Left forelimb (tissue), 1 donor: Measurements from ENCODE around the gene RRP9.
"Not testable (repeated sequence)": the region's sequence is repeated elsewhere in the genome, so short reads cannot be mapped to it uniquely, and the experiment has no call there.

Source experiments
- DNase-seq: peaks from one replicate; pipeline ENCODE4 v3.0.0-alpha.2; 2018; ENCODE audit warnings: low spot score

Gene RRP9

DNA sequence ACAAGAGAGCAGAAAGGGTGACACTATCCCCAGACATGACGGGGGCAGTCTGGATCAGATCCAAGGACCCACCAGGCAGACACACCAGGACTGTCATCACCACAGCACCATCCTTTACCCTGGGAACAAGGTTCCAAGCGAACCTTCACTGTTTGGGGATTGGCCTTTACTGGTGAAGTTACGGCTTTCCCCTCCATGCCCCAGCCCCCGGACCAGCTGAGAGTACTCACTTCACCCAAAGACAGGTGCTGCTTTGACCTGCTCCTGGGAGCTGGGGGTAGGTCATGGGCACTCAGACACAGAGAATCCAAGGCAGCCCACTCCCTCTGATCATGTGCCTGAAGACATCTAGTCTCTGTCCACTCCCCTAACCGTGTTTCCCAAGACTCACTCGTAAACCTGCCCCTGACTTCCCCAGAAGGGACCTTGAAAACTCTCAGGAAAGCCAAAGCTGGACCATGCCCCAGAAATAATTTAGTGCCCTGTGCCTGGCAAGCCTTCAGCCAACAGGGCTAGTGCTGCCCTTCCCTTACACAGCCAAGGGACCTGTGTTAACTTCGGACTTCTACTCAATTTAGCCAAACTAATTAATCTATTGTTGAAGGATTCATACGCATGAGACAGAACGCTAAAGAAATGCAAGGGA lies 2.8 kb downstream of the RRP9 start:
- no peak for DNase-seq

DNA sequence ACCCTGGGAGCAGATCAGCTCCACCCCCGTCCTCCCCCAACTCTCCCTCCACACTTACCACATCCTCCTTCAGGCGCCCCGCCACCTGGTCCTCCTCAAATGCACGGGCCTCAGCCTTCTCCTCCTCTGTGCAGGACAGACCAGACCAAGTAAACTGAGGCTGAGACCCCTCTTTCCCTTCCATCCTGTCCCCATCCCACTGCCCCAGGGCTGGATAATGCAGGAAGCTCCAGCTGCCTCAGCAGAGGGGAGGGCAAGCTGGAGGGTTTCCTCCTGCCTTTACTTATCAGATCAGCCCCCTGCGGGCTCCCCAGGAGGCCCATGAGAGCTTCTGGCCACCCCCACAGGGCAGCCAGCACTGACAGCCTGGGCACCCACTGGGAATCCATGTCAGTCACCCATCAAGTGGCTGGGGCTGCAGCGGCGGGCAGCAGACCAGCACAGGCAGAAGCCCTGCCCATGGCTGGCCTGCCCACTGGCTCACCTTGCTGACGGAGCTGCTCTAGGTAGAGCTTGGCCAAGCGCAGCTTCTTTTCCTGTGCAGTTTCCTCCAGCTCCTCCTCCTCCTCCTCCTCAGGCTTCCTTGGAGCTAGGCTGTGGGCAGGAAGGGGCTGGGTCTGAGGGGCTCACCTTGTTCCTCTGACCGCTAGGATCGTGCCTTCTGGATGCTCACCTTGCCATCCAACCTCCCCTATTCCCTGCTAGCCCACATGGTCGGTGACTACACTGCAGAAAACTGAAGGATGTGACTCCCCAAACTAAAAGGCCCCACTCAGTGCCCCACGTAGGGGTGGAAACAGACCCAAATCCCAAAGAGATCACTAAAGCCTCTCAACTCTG lies 3.9 kb downstream of the RRP9 start:
- DNase-seq: no peak

DNA sequence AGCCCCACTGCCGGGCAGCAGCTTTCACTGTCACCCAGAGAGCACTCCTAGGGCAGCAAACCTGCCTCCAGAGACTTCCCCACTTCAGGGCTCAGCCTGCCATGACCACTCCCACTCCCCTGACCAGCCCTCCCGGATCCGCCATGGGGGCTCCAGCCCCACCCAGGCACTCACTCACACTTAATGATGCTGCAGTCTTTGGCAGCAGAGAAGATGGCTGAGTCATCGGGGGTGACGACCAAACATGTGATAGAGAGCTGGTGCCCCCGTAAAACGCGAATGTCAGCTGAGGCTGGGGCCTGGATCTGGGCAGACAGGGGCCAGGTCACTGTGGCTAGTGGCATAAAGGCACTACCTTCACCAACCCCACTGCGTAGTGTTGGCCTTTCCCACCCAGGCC lies 4.7 kb downstream of the RRP9 start:
- DNase-seq: no peak

DNA sequence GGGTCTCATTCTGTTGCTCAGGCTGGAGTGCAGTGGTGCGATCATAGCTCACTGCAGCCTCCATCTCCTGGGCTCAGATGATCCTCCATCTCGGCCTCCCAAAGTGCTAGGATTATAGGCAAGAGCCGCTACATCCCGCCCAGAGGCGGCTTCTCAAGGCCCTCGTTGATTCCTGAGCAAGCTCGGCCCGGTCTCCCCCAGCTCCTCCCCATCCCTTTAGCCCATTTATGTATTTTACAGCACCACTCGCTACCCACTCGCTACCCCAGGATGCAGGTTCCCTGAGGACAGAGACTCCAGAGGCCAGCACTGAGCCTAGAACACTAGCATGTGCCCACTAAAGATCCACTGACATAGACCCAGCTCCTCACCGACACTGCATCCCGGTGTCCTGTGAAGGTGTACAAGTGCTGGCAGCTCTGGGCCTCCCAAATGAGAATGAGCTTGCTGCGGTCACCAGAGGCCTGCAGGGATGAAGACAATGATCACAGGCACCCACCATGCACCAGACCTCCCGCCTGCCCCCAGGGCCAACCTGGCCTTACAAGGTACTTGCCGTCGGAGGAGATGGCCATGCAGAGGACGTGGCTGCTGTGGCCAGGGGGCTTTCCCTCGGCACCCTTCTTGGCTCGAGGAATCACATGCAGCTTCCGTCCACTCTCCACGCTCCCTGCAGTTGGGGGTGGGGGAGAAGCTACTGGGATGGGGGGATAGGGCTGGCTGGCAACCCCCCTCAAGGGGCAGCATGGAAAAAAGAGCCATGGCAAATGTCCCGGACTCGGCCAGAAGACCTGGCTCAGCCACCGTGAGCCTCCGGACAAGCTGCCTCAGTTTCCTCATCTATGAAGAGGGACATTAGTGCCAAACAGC lies 5.6 kb downstream of the RRP9 start:
- no peak for DNase-seq

DNA sequence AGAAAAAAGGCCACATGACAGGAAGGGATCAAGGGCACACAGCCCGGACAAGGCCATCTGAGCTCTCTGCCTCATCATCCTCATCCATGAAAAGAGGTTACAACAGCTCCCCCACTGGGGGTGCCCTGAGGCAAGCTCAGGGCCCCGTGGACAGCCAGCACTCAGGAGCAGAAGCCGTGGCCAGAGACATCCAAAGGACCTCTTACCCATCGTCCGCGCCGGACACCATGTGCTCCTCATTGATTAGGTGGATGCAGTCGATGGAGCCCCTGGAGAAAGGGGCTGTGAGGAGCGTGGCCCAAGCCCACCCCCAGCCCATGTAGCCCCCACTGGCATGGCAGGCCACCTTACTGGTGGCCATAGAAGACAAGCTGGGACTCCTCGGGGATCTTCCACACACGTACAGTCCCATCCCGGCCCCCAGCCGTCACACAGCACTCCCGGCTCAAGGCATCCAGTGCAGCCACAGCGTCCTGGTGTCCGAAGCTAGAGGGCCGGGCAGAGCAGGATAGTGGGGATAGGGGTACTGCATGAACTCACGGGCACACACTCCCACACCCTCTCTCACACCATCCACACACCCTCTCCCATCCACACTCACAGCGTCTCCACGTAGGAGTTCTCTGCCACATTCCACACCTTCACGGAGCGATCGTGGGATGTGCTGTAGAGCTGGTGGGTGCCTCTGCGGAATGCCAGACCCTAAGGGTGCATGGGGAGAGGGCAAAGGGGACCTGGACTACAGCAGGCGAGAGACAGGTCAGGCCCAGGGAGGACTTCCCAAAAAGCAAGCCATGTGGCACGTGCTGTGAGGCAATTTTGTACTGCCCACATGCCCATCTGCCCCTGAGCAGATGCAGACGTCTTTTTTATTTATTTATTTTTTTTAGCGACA lies 6.5 kb downstream of the RRP9 start:
- no peak for DNase-seq

DNA sequence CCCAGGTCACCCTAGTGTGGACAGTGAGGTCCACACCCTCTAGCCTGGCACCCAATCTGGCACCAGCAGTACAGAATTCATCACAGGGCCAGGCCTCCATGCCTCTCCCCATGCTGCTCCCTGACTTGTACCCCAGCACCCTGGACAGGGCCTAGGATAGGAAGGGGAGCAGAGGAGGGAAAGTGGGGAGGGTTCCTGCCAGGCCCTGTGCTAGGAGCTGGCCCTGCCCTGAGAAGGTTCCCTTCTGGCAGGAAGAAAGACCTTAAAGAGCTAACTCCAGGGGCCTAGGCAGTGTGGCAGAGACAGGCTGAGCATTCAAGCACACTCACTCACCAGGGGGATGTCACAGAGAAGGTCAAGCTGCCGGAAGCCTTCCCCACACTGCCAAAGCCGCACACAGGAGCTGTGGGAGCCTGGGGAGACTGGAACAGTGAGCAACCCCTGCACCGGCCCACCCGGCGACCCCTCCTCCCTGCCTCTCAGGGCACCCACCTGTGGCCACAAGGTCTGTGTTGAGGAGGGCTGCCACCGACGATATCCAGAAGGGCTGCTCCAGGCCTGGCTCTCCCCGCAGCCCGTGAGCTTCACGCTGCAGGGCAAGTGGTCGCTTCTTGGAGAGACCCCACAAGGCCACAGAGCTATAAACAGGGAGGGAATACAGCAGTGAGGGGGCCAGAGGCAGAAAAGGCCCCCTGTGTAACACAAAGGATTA lies 7.4 kb downstream of the RRP9 start:
- DNase-seq: no peak

DNA sequence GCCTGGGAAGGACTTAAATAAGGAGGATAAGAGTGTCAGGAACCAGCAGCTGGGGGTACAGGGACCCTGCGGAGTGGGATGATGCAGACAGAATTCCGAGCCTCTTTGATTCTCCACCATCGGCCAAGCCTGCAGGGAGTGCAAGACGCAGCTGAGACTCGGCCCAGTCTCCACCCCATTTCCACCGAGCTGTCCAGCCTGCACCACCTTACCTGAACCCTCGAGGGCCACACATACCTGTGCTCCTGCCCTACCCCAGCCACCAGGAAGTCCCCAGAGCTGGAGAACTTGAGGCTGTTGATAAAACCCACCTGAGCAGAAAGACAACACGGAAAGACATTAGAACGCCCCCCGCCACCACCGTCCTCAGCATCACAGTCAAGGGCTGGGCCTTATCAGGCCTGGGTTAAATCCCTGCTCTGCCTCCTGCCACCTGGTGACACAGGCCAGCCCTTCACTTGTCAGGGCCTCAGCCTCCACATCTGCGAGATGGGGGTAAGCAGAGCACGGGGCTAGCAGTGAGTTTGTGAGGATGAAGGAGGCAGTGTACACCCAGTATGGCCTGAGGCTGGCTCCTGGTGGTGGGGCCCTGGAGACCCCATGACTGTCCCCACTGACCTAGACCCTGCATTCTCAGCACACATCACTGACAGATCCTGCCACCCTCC lies 8.1 kb downstream of the RRP9 start:
- DNase-seq: no peak

DNA sequence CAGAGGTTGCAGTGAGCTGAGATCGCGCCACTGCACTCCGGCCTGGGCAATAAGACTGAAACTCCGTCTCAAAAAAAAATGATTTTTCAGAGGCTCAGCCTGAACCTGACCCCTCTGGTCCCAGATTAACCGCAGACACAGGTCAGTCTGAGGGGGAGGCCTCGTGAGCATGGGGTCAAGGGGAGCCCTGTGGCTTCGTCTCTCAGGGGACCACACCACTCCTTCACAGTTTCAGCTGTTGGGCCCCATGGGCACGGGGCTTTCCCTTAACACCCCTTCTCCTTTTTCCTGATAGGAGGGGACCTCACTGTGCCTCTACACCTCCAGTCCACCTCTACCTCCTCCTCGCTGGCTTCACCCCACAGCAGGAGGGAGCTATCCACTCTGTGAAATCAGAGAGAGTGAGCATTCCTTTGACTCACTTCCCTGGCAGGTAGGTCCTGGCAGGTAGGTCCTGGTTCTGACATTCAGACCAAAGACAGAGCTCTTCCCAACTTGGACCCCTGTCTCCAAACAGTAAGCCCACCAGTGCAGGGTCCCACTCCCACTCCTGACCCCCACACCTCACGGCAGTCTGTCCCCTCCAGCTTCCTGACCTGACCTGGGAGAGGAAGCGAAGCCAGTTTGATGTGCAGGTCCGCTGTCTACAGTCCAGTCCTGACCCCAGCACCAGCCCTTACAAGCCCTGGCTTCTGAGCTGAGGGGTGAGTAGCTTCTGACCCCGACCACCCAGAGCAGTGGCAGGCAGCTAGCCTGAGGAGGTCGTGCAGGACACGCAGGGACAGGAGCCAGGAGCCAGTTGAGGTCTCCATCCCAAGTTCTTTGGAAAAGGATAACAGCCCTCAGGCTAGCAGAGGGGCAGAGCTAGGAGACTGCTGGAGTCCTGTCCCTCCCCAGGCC lies 9.0 kb downstream of the RRP9 start:
- no peak for DNase-seq

DNA sequence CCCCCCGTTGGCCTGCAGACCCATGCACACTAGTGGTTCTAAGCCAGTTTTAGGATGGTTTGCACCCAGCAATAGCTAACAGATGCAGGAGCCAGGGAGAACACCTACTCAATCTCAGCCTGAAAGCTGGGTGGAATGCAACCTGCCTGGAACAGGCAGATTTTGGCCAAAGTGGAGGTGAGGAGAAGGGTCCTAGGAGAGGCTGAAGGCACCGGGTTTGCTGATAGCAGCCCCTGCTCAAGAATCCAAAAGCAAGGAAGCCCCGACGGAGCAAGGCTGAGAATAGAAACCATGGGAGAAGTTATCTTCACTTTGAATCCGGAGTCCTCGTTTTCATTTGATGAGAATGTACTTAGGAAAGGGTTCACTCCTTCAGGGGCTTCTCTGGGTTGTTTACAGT lies 9.9 kb downstream of the RRP9 start:
- DNase-seq: no peak

DNA sequence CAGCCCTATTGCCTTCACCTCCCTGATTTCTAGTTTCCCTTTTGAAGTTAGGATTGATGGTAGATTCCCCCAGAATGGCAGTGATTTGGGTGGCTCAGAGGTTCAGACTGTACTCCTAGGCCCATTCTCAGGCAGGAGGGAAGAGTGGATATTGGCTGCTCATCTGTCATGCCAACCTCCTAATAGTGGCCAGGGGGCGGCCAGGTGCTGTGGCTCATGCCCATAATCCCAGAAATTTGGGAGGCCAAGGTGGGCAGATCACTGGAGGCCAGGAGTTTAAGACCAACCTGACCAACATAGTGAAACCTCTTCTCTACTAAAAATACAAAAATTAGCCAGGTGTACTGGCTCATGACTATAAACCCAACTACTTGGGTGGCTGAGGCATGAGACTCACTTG lies 11.3 kb downstream of the RRP9 start:
- DNase-seq: no peak

DNA sequence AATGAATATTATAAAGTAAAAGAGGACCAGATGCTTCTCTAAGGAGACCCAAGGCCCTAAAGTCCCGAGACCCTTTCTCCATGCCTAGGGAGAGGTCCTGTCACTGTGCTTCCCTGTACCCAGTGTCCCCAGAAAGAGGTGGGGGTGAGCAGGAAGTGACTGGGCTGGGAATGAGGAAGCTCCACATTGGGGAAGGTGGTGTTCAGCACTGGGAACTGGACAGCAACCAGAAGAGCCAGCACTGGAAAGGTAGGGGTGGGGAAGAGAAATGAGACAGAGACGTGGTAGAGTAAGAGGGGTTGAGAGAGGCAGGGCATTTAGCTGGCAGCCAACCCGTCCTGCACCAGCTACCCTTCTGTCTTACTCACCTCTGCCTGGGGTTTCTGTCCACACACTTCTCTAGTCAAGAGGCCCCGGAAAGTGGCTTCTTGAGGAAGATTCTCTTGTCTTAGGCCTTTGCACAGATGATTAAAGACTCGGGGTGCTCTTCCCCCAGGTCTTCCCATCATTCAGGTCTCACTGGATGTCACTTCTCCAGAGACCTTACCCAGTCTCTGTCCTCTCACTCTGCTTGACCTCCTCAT lies 12.2 kb downstream of the RRP9 start:
- no peak for DNase-seq

DNA sequence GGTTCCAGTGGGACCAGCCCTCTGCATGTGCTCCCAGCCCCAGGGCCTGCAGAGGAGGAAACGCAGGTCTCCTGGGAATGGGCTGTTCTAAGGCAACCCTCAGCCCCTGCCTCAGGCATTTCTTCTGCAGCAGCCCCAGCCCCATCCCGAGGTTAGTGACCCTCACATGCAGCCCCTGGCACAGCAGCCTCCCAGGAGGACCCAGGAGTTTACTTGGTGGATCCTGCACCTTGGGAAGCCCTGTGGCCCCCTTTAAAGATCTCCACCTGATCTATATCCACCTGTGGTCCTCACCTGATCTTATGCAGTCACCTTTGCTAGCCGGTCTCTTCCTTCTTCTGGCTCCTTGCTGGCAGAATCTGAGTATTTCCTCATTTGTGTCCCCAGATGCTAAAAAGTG lies 12.7 kb downstream of the RRP9 start:
- not testable (repeated sequence) for DNase-seq

DNA sequence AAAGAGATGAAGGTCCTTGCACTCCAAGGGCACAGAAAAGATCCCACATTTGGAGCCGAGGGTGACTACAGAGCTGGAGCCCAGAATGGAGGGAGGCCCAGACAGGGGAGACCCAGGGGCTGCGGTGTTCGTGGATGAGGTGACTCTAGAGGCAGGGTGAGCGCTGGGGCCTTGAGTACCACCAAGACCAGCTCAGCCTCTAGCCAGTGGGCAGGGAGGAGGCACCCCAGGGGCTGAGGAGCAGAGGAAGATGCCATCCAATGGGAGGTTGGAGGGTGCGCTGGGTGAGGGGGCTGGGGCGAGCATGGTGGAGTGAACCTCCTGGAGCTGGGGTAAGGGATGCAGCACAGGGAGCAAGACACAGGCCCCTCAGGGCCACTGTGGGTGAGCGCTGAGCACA lies 13.3 kb downstream of the RRP9 start:
- DNase-seq: no peak

DNA sequence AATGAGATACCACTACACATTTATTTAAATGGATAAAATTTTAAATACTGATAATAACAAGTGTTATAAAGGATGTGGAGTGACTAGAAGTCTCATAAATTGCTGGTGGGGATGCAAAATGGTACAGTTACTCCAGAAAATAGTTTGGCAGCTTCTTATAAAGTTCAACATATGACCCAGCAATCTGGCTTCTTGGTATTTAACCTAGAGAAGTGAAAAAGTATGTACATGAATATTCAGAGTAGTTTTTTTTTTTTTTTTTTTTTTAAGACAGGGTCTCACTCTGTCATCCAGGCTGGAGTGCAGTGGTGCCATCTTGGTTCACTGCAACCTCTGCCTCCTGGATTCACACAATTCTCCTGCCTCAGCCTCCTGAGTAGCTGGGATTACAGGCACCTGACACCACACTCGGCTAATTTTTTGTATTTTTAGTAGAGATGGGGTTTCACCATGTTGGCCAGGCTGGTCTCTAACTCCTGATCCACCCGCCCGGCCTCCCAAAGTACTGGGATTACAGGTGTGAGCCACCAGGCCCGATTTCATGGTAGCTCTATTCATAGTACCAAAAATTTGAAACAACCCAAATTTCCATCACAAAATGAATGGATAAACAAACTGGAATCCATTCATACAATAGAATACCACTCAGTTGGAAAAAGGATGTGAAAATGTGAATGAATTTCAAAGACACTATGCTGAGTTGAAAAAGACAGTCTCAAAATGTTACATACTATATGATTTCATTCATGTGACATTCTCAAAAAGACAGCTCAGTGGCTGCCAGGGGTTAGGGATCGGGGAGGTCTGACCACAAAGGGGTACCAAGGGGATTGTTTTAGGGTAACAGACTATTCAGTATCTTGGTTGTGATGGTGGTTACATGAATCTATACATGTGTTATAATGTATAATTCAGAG lies 14.4 kb downstream of the RRP9 start:
- no peak for DNase-seq

DNA sequence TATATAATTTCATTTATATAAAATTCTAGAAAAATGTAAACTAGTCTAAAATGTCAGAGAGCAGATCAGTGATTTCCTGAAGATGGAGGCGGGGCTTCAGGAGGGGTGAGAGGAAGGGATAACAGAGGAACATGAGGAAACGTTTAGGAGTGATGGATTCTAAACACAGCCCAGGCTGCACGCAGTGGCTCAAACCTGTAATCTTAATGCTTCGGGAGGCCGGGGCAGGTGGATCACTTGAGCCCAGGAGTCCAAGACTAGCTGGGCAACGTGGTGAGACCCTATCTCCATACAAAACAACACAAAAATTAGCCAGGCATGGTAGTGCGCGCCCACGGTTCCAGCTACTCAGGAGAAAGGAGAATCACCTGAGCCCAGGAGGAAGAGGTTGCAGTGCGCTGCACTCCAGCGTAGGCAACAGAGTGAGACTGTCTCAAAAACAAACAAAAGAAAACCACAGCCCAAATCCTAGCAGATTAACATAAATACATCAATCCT lies 20.6 kb downstream of the RRP9 start:
- no peak for DNase-seq

DNA sequence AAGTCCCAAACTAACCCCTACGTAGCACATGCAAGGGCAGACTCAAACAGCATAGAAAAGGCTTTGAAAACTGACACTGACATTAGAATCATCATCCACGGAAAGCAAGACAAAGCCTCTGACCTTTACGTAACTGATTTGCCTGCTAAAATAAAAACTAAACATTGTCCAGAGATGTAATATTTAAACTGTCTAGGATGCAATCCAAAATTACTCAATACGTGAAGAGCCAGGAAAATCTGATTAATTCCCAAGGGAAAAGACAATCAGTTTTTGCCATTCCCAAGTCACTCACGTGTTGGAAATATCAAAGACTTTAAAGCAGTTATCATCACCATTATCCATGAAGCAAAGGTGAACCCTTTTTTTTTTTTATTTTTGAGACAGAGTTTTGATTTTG lies 25.3 kb downstream of the RRP9 start:
- DNase-seq: no peak

DNA sequence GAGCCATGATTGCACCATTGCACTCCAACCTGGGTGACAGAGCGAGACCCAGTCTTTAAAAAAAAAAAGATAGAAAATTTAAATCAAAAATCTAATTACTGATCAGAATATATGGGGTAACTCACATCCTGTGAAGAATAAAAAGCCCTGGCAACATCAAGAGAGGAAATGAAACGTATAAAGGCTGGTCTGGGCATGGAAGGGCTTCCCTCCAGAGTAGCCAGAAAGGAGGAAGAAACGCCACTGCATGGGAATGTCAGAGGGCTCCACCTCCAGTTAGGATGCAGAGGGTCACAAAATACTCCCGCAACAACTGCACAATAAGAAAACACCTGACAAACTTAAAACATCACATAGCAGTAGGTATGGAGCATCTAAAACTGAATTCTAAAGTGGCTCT lies 33.7 kb downstream of the RRP9 start:
- DNase-seq: no peak
